HepG2 (cell line): Measurements from ENCODE around the gene ATP6V0E2. TPM values are rescaled to one million over a fixed set of nuclear protein-coding genes. Genes with fewer than 3 reads are reported as not detected.

Experiments used
- ARID4A ChIP-seq: sonication (generic); formaldehyde crosslinking; IDR thresholded peaks from 2 replicates; pipeline ENCODE4 v1.5.0; 2020; ENCODE audit warnings: mild to moderate bottlenecking, missing genetic modification reagents, borderline replicate concordance
- ATF3 ChIP-seq: sonication (generic); formaldehyde crosslinking; IDR thresholded peaks from 2 replicates; pipeline ENCODE4 v1.4.0; 2020; ENCODE audit warnings: missing genetic modification reagents
- ATF7 ChIP-seq, 2 experiments: fragments of 450-650 bp in 1 of 2; sonication (generic) in 1 of 2; formaldehyde crosslinking in 1 of 2; IDR thresholded peaks; 2 replicates each; pipeline versions ENCODE4 v1.4.0 to v1.6.1; 2016 to 2020; ENCODE audit warnings: antibody characterized with exemption in 1 of 2, mild to moderate bottlenecking in 1 of 2, missing genetic modification reagents in 1 of 2
- FOSL2 ChIP-seq: sonication (generic); formaldehyde crosslinking; IDR thresholded peaks from 2 replicates; pipeline ENCODE4 v1.4.0; 2020; ENCODE audit warnings: missing genetic modification reagents
- HDAC1 ChIP-seq: sonication (generic); formaldehyde crosslinking; IDR thresholded peaks from 2 replicates; pipeline ENCODE4 v1.5.1; 2020; ENCODE audit warnings: mild to moderate bottlenecking, missing genetic modification reagents
- IKZF4 ChIP-seq: sonication (generic); formaldehyde crosslinking; IDR thresholded peaks from 2 replicates; pipeline ENCODE4 v1.5.1; 2020; ENCODE audit warnings: borderline replicate concordance, mild to moderate bottlenecking, low read depth, missing genetic modification reagents; ENCODE audit errors: not compliant biosample characterization
- MTF1 ChIP-seq: sonication (generic); formaldehyde crosslinking; IDR thresholded peaks from 2 replicates; pipeline ENCODE4 v1.5.0; 2020; ENCODE audit warnings: missing genetic modification reagents
- MTF2 ChIP-seq: sonication (generic); formaldehyde crosslinking; IDR thresholded peaks from 2 replicates; pipeline ENCODE4 v1.5.0; 2020; ENCODE audit warnings: missing genetic modification reagents, borderline replicate concordance
- MYC ChIP-seq: sonication (generic); formaldehyde crosslinking; IDR thresholded peaks from 2 replicates; pipeline ENCODE4 v1.9.0; 2021; ENCODE audit warnings: missing genetic modification reagents, borderline replicate concordance
- TCF7 ChIP-seq: sonication (generic); IDR thresholded peaks from 2 replicates; pipeline ENCODE4 v1.6.1; 2016; ENCODE audit warnings: antibody characterized with exemption, low read depth
- ZNF124 ChIP-seq: sonication (generic); formaldehyde crosslinking; IDR thresholded peaks from 2 replicates; pipeline ENCODE4 v1.4.0; 2020; ENCODE audit warnings: missing genetic modification reagents
- ZNF407 ChIP-seq: sonication (generic); formaldehyde crosslinking; IDR thresholded peaks from one replicate; pipeline ENCODE4 v1.5.1; 2020; ENCODE audit warnings: mild to moderate bottlenecking, missing genetic modification reagents; ENCODE audit errors: not compliant biosample characterization
- ZNF749 ChIP-seq: sonication (generic); formaldehyde crosslinking; IDR thresholded peaks from 2 replicates; pipeline ENCODE4 v1.8.0; 2022; ENCODE audit warnings: mild to moderate bottlenecking, missing genetic modification reagents, moderate library complexity, borderline replicate concordance
- ZSCAN29 ChIP-seq: sonication (generic); formaldehyde crosslinking; conservative IDR thresholded peaks from 2 replicates; pipeline ENCODE4 v1.4.0; 2020; ENCODE audit warnings: mild to moderate bottlenecking, missing genetic modification reagents
- polyA plus RNA-seq, 8 experiments: library from polyadenylated mRNA; depleted of rRNA in 3 of 8; stranded (reverse) in 7 of 8; unstranded in 1 of 8; fragments of >200 nt; fragmentation: Illumina TruSeq in 4 of 8; extraction: Trizol in 4 of 8; gene quantifications; 2 replicates each; pipeline versions ENCODE4 v1.2.1 to v1.2.3, GENCODE V29; 2011 to 2016; ENCODE audit warnings: low read depth in 4 of 8, missing spikeins in 1 of 8, mixed read lengths in 1 of 8; ENCODE audit not compliant: insufficient read depth in 1 of 8
- total RNA-seq, 5 experiments: library from RNA; depleted of rRNA; stranded (reverse); fragments of >200 nt; fragmentation: Illumina TruSeq; extraction: Trizol; gene quantifications; 2 replicates each; pipeline ENCODE4 v1.2.3, GENCODE V29; 2016; ENCODE audit warnings: low read depth in 1 of 5

The ATP6V0E2 gene
- total and polyA plus RNA-seq, 2 of the 13 experiments (the other 11 are each of a cell fraction or from before 2014, with no cell fraction given): 36.8 to 203 TPM

GRCh38 chr7:149885191-149886017 lies 11.6 kb downstream of the ATP6V0E2 start (continued):
- TF ChIP-seq ARID4A (CRISPR knock-in tag) (no peak; the same call in 1 of the 2 replicates), ZNF749 (no peak), IKZF4 (no peak), HDAC1 (CRISPR knock-in tag) (peak; percentile 30; the same call in 1 of the 2 replicates), ZSCAN29 (CRISPR knock-in tag) (peak; percentile 69; the same call in 1 of the 2 replicates), ATF7 (IDR thresholded peaks at IDR 0.05) (no peak), ATF7 (CRISPR knock-in tag; IDR thresholded peaks at IDR 0.05) (no peak), MTF1 (CRISPR knock-in tag) (no peak), ZNF407 (CRISPR knock-in tag) (peak; percentile 43), ZNF124 (CRISPR knock-in tag) (0 out of 2 replicates have a peak, but pooled peaks have one; percentile 25), MTF2 (CRISPR knock-in tag) (no peak), MYC (no peak), TCF7 (0 out of 2 replicates have a peak, but pooled peaks have one; percentile 13), ATF3 (CRISPR knock-in tag) (no peak), FOSL2 (CRISPR knock-in tag) (no peak)
